ENCODE data around the gene PFN3.

- TF ChIP-seq CTCF (IDR thresholded peaks at IDR 0.05) (no peak), POLR2A (IDR thresholded peaks at IDR 0.05) (no peak)
These were observed 35.5 kb upstream of the PFN3 start for GRCh38 chr5:177435847-177436536.
